ENCODE measurements around the gene ZNF384. TPM values are rescaled to one million over a fixed set of nuclear protein-coding genes. Genes with fewer than 3 reads are reported as not detected.

ZNF384 gene
- total RNA-seq (10 to 100 TPM; 19.4 to 38.1 (median 25.2) TPM), polyA plus RNA-seq (10 to 100 TPM; 15.0 to 29.7 TPM)
- long read RNA-seq, donor 1, partial matches to known transcripts = 6 of 19 reads
- long read RNA-seq, donor 1, other reads (novel, unspliced or antisense) = 12 of 19 reads
- long read RNA-seq, donor 2, partial matches to known transcripts = 27 of 38 reads
- long read RNA-seq, donor 2, other reads (novel, unspliced or antisense) = 11 of 38 reads
- long read RNA-seq, donor 3, partial matches to known transcripts = 5 of 19 reads
- long read RNA-seq, donor 3, other reads (novel, unspliced or antisense) = 13 of 19 reads

- peaks cover 0 to 50% (median 33%) of the 10 kb centered on the region in 12 donors for H3K4me1 ChIP-seq
- H3K9me3 ChIP-seq = no peaks in the 10 kb centered on the region
- TF ChIP-seq POLR2A (IDR thresholded peaks at IDR 0.05) (peak in 1 of 2 donors; percentile 58), CTCF (IDR thresholded peaks at IDR 0.05) (peak in 5 of 12 donors; percentile 8 to 37 (median 21))
- peaks cover 0 to 27% (median 1%) of the 10 kb centered on the region in 9 donors for H3K36me3 ChIP-seq
- peak within 1 kb of the TSS; percentile 67 to 100 (median 88) for H3K4me3 ChIP-seq
- peak within 1 kb of the TSS; percentile 88 to 100 (median 99) for H3K27ac ChIP-seq
- intact Hi-C loops (cut with DNase I) = loop anchor here in 8 of 10 donors (1.0 to 5.0 kb wide), 6 partner anchors 26 to 72 kb away; partner anchors contain the start of genes ING4 (in 8 of the 8), COPS7A (in 2 of the 8) and MLF2 (in 1 of the 8)
- WGBS, 4 donors = 0 to 1% (median 1%) methylated on average over 52 to 72 of the region's 72 CpGs
- DNase-seq (peak; percentile 97 to 99 (median 98)), ATAC-seq (peak; percentile 92 to 97 (median 94))
- H3K27me3 ChIP-seq = no peaks in the 10 kb centered on the region
These were observed at the start of gene ZNF384 for GRCh38 chr12:6688999-6689882. Gene ZNF384 (minus strand): TSS chr12:6689375. CDS start chr12:6679520, 9,855 bp downstream.

- peak overlapping the region in 1 of 12 donors; percentile 54 for H3K27ac ChIP-seq
- ATAC-seq (no peak), DNase-seq (no peak)
- intact Hi-C loops (cut with DNase I) = loop anchor here in 7 of 10 donors (1.0 to 5.0 kb wide), 4 partner anchors 41 to 91 kb away; partner anchors contain the start of genes P3H3 (in 5 of the 7) and GPR162 (in 1 of the 7)
- H3K9me3 ChIP-seq = no peaks in the 10 kb centered on the region
- WGBS, 4 donors = 94 to 99% (median 94%) methylated on average over 5 of the region's 5 CpGs
- H3K4me1 ChIP-seq = peaks cover 0 to 12% (median 0%) of the 10 kb centered on the region in 12 donors
- no peak overlapping the region for H3K4me3 ChIP-seq
- no peaks in the 10 kb centered on the region for H3K27me3 ChIP-seq
- TF ChIP-seq POLR2A (IDR thresholded peaks at IDR 0.05) (no peak), CTCF (IDR thresholded peaks at IDR 0.05) (no peak)
- H3K36me3 ChIP-seq = peaks cover 0 to 26% (median 12%) of the 10 kb centered on the region in 9 donors
These were observed 47.6 kb upstream of the ZNF384 start for GRCh38 chr12:6736754-6737153.

- no peak overlapping the region for H3K4me3 ChIP-seq
- intact Hi-C loops (cut with DNase I) = loop anchor here in 9 of 10 donors (1.0 to 5.0 kb wide), 6 partner anchors 42 to 92 kb away; partner anchors contain the start of genes P3H3 (in 5 of the 9) and GPR162 (in 1 of the 9)
- H3K36me3 ChIP-seq = peaks cover 0 to 38% (median 23%) of the 10 kb centered on the region in 9 donors
- H3K4me1 ChIP-seq = peaks cover 0 to 12% (median 0%) of the 10 kb centered on the region in 12 donors
- TF ChIP-seq POLR2A (IDR thresholded peaks at IDR 0.05) = no peak
- TF ChIP-seq CTCF (IDR thresholded peaks at IDR 0.05) = peak; percentile 55 to 83 (median 72)
- no peaks in the 10 kb centered on the region for H3K9me3 ChIP-seq
- no peaks in the 10 kb centered on the region for H3K27me3 ChIP-seq
- peak overlapping the region in 9 of 12 donors; percentile 0 to 55 (median 34) for H3K27ac ChIP-seq
- peak; percentile 54 to 76 (median 67) for DNase-seq
- WGBS, 4 donors = 37 to 46% (median 40%) methylated on average over 8 of the region's 8 CpGs
- ATAC-seq = peak; percentile 58 to 93 (median 91)
These were observed 46.4 kb upstream of the ZNF384 start for GRCh38 chr12:6735448-6736191.
